H1 (cell line): ENCODE data around the gene CAMK1G. TPM values are rescaled to one million over a fixed set of nuclear protein-coding genes. Genes with fewer than 3 reads are reported as not detected.

ENCODE experiments used
- CHD1 ChIP-seq: IDR thresholded peaks from 2 replicates; pipeline ENCODE4 v1.6.1; 2012; ENCODE audit warnings: low read depth, low read length, improper control_type of control experiment
- polyA plus RNA-seq, 7 experiments: library from polyadenylated mRNA; depleted of rRNA in 3 of 7; stranded (reverse) in 5 of 7; unstranded in 2 of 7; fragments of >200 nt in 5 of 7; fragments of 200-250 nt in 2 of 7; gene quantifications; 1 replicate in 5 of 7; 2 replicates in 1 of 7; 4 replicates in 1 of 7; pipeline versions ENCODE4 v1.2.1 to v1.2.3, GENCODE V29; 2011 to 2013; ENCODE audit warnings: missing spikeins in 2 of 7, mixed read lengths in 2 of 7
- total RNA-seq: library from RNA; stranded (reverse); fragmentation: NEBNext Ultra II Directional; extraction: Animal tissue kit (Norgen Biotek cat#: 25700); gene quantifications from 2 replicates; pipeline ENCODE4 v1.2.1, GENCODE V29; 2021

Gene CAMK1G
- total and polyA plus RNA-seq, 2 of the 8 experiments (the other 6 are each of a cell fraction or from before 2014, with no cell fraction given): 1.00 to 1.0 TPM

DNA sequence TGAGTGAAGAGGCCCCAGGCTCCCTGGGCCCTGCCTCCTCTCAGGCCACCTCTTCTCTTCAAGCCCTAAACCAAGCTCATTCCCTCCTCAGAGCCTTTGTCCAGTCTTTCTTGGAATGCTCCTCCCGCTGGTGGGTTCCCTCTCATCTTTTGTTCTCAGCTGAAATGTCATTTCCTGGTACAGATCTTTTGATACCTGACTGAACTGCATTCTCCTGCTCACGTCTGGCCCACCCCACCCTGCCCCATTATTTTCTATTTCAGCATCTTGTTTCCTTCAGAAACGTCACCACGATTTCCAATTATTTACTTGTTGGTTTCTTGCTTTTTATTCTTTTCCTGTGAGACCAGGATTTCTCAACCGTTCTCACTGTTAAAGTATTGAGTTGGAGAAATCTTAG, 52.3 kb downstream of the CAMK1G start (continued):
- no peak for TF ChIP-seq CHD1
